ENCODE results near the gene NHEJ1. TPM values are rescaled to one million over a fixed set of nuclear protein-coding genes. Genes with fewer than 3 reads are reported as not detected.

NHEJ1 gene
- total and polyA plus RNA-seq, 4 donors = 6.1 to 13.5 (median 9.9) TPM

GRCh38 chr2:219207884-219208740 is 47.5 kb upstream of the NHEJ1 start:
- WGBS = 33% methylated on average over 17 of the region's 17 CpGs
- peak; percentile 42 for DNase-seq (ENCODE audit: low spot score)
- no peak for TF ChIP-seq TAF1 (conservative IDR thresholded peaks at IDR 0.05)
- no peak for TF ChIP-seq NR2F2 (IDR thresholded peaks at IDR 0.05)
- peak; percentile 69 to 73 for TF ChIP-seq HNF4A (conservative IDR thresholded peaks at IDR 0.05)
- peak; percentile 30 for TF ChIP-seq SP1 (IDR thresholded peaks at IDR 0.05)
- TF ChIP-seq MAX (IDR thresholded peaks at IDR 0.05) = no peak
- peak in 1 of 2 donors; percentile 20 for TF ChIP-seq RXRA (IDR thresholded peaks at IDR 0.05)
- no peak for TF ChIP-seq CTCF (IDR thresholded peaks at IDR 0.05; ENCODE audit: low read depth, low read length, missing input control)
- no peak for TF ChIP-seq REST (IDR thresholded peaks at IDR 0.05)
- no peak for TF ChIP-seq HNF4G (IDR thresholded peaks at IDR 0.05)
- no peak for TF ChIP-seq FOXA1 (IDR thresholded peaks at IDR 0.05)
- TF ChIP-seq ZBTB33 (IDR thresholded peaks at IDR 0.05) = no peak
- no peak for TF ChIP-seq RAD21 (IDR thresholded peaks at IDR 0.05)
- no peak for TF ChIP-seq ATF3 (IDR thresholded peaks at IDR 0.05)
- TF ChIP-seq JUND (IDR thresholded peaks at IDR 0.05) = no peak
- TF ChIP-seq YY1 (IDR thresholded peaks at IDR 0.05) = no peak
- TF ChIP-seq GABPA (IDR thresholded peaks at IDR 0.05 in 1 of 2, conservative IDR thresholded peaks at IDR 0.05 in 1 of 2) = no peak
- TF ChIP-seq FOXA2 (IDR thresholded peaks at IDR 0.05) = no peak
- TF ChIP-seq EGR1 (IDR thresholded peaks at IDR 0.05; ENCODE audit: low read depth in 2 of 2) = no peak
- no peak overlapping the region for H3K9ac ChIP-seq (ENCODE audit: low read depth in 1 of 2, low read length in 2 of 2)
- no peaks in the 10 kb centered on the region for H3K27me3 ChIP-seq (ENCODE audit: control insufficient read depth in 4 of 4, insufficient read depth in 4 of 4, low read length in 3 of 4)
- H3K4me1 ChIP-seq (ENCODE audit: control insufficient read depth in 4 of 4, insufficient read depth in 4 of 4, low read length in 3 of 4) = peaks cover 3 to 26% (median 23%) of the 10 kb centered on the region in 4 donors
- H3K36me3 ChIP-seq (ENCODE audit: control insufficient read depth in 4 of 4, insufficient read depth in 3 of 4, low read depth in 1 of 4, low read length in 3 of 4) = peaks cover 5 to 21% (median 9%) of the 10 kb centered on the region in 4 donors
- peak overlapping the region; percentile 95 to 97 for H3K27ac ChIP-seq (ENCODE audit: low read depth in 1 of 2, low read length in 2 of 2)
- peak overlapping the region in 1 of 3 donors; percentile 78 for H3K4me3 ChIP-seq (ENCODE audit: low read depth in 1 of 3, low read length in 3 of 3)
- no peaks in the 10 kb centered on the region for H3K9me3 ChIP-seq (ENCODE audit: control insufficient read depth in 4 of 4, low read length in 3 of 4)
